Cardiac muscle cell (in vitro differentiated cells and primary cell): ENCODE measurements around the gene LRRC58. TPM values are rescaled to one million over a fixed set of nuclear protein-coding genes. Genes with fewer than 3 reads are reported as not detected.
"Not testable (repeated sequence)": the region's sequence is repeated elsewhere in the genome, so short reads cannot be mapped to it uniquely, and the experiment has no call there.

Source experiments
- DNase-seq, 2 donors: peaks; one replicate each; pipeline versions ENCODE4 v3.0.0 to v3.0.0-alpha.2; 2010 to 2017; ENCODE audit warnings: low read depth in 1 of 2, low spot score in 1 of 2
- H3K27ac ChIP-seq: fragments of 200-600 bp; sonication (generic); 2 replicates; pipeline ENCODE4 v1.5.1; 2016
- H3K27me3 ChIP-seq: fragments of 200-600 bp; sonication (generic); 2 replicates; pipeline ENCODE4 v1.6.0; 2016; ENCODE audit warnings: control low read depth
- H3K36me3 ChIP-seq: fragments of 200-600 bp; sonication (generic); 2 replicates; pipeline ENCODE4 v1.5.1; 2016; ENCODE audit warnings: control low read depth
- H3K4me1 ChIP-seq: fragments of 200-600 bp; sonication (generic); 2 replicates; pipeline ENCODE4 v1.8.1; 2017; ENCODE audit warnings: low read depth, mild to moderate bottlenecking, mixed run types
- H3K4me3 ChIP-seq: fragments of 200-600 bp; sonication (generic); 2 replicates; pipeline ENCODE4 v1.5.1; 2016; ENCODE audit warnings: mild to moderate bottlenecking
- H3K9me3 ChIP-seq: fragments of 200-600 bp; sonication (generic); 2 replicates; pipeline ENCODE4 v1.5.1; 2017; ENCODE audit warnings: low read depth, mild to moderate bottlenecking, control low read depth
- CTCF ChIP-seq: IDR thresholded peaks from 2 replicates; pipeline ENCODE4 v1.5.1; 2012; ENCODE audit warnings: low read depth, mild to moderate bottlenecking, low read length
- polyA plus RNA-seq: library from polyadenylated mRNA; unstranded; fragments of >200 nt; fragmentation: Nextera tagmentation; extraction: Ambion mirVana; gene quantifications from 2 replicates; pipeline ENCODE4 v1.2.1, GENCODE V29; 2016
- total RNA-seq: library from RNA; depleted of rRNA; stranded (reverse); fragments of >200 nt; gene quantifications from 2 replicates; pipeline ENCODE4 v1.2.3, GENCODE V29; 2016

LRRC58 gene
- total and polyA plus RNA-seq, 2 experiments from 2014 or later = 7.0 to 14.1 TPM

- no peak for DNase-seq
- Histone ChIP-seq H3K4me3 (no peak overlapping the region), H3K9me3 (no peaks in the 10 kb centered on the region), H3K27me3 (no peaks in the 10 kb centered on the region), H3K4me1 (no peaks in the 10 kb centered on the region), H3K36me3 (no peaks in the 10 kb centered on the region), H3K27ac (no peak overlapping the region)
- TF ChIP-seq CTCF = no peak
These were observed 49.8 kb downstream of the LRRC58 start for GRCh38 chr3:120299403-120299802.

DNA sequence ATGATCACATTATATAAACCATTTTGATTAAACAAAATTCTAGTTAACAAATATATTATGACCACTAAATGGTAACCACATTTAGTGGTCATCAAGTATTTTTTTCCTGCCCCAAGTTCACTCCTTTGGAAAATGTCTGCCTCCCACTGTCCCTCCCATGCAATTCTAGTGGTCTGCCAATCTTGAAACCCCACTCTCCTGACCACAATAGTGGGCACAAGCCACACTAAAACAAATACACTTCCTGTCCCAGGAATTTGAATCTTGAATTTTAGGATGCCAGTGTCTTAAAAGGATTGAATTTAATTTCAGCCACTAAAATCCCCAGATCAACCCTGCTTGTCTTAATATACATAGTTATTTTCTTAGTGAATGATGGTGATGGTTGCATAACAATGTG lies 50.2 kb downstream of the LRRC58 start:
- Histone ChIP-seq H3K9me3 (no peaks in the 10 kb centered on the region), H3K4me3 (no peak overlapping the region), H3K27me3 (no peaks in the 10 kb centered on the region), H3K4me1 (no peaks in the 10 kb centered on the region), H3K27ac (no peak overlapping the region), H3K36me3 (no peaks in the 10 kb centered on the region)
- DNase-seq = no peak
- no peak for TF ChIP-seq CTCF

DNA sequence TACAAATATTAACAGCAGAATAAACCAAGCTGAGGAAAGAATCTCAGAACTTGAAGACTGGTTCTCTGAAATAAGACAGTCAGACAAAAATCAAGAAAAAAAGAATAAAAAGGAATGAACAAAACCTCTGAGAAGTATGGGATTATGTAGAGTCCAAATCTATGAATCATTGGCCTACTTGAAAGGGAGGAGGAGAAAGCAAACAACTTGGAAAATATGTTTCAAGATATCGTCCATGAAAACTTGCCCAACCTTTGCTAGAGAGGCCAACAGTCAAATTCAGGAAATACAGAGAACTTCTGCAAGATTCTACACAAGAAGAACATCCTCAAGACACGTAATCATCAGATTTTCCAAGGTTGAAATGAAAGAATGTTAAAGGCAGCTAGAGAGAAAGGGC lies 57.6 kb downstream of the LRRC58 start:
- not testable (repeated sequence) for H3K36me3 ChIP-seq, H3K9me3 ChIP-seq, H3K4me1 ChIP-seq, H3K27ac ChIP-seq, H3K4me3 ChIP-seq
- peaks cover 16% of the 10 kb centered on the region for H3K27me3 ChIP-seq
- peak in 1 of 2 donors; percentile 55 for DNase-seq

DNA sequence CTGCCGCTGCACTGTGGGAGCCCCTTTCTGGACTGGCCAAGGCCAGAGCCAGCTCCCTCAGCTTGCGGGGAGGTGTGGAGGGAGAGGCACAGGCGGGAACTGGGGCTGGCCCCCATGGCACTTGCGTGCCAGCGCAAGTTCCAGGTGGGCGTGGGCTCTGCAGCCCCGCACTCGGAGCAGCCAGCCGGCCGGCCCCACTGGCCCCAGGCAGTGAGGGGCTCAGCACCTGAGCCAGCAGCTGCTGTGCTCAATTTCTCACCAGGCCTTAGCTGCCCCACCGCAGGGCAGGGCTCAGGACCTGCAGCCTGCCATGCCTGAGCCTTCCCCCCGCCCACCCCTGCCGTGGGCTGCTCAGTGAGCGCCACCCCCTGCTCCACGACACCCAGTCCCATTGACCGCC lies 59.5 kb downstream of the LRRC58 start:
- H3K4me1 ChIP-seq = peaks cover 2% of the 10 kb centered on the region
- no peak overlapping the region for H3K27ac ChIP-seq
- H3K27me3 ChIP-seq = peaks cover 35% of the 10 kb centered on the region
- H3K9me3 ChIP-seq = no peaks in the 10 kb centered on the region
- no peaks in the 10 kb centered on the region for H3K36me3 ChIP-seq
- no peak for DNase-seq
- no peak overlapping the region for H3K4me3 ChIP-seq
- TF ChIP-seq CTCF = no peak

DNA sequence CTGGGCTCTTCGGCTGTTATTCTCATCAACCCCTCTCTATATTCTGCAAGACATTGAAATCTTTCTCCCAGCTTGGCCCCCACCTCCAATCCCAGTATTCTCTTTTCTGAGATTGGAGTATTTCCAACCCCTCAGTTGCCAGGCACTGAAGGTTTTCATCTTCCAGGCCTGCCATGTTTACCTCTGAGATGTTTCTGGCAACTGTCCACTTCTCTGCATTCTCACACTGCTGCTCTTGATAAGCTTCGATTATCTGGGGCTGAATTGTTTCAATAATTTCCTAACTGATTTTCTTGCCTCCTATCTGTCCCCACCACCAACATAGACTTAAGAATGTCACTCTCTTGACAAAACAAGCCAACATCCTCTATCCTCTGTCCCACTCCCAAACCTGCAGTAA lies 62.7 kb downstream of the LRRC58 start:
- Histone ChIP-seq H3K9me3 (no peaks in the 10 kb centered on the region), H3K27ac (no peak overlapping the region), H3K4me3 (no peak overlapping the region), H3K4me1 (peaks cover 2% of the 10 kb centered on the region), H3K36me3 (no peaks in the 10 kb centered on the region), H3K27me3 (peaks cover 60% of the 10 kb centered on the region)
- TF ChIP-seq CTCF = no peak
- peak in 1 of 2 donors; percentile 15 for DNase-seq

- H3K27ac ChIP-seq = no peak overlapping the region
- peaks cover 2% of the 10 kb centered on the region for H3K4me1 ChIP-seq
- H3K9me3 ChIP-seq = no peaks in the 10 kb centered on the region
- no peak for DNase-seq
- peak overlapping the region; percentile 43 for H3K4me3 ChIP-seq
- no peak for TF ChIP-seq CTCF
- H3K36me3 ChIP-seq = no peaks in the 10 kb centered on the region
- peaks cover 60% of the 10 kb centered on the region for H3K27me3 ChIP-seq
These were observed 63.7 kb downstream of the LRRC58 start for GRCh38 chr3:120285508-120285841.
